ENCODE results near the gene ABCC6.
"Not testable (repeated sequence)": the region's sequence is repeated elsewhere in the genome, so short reads cannot be mapped to it uniquely, and the experiment has no call there.

GRCh38 chr16:16199428-16199827 is 23.9 kb downstream of the ABCC6 start:
- not testable (repeated sequence) for TF ChIP-seq SP1 (IDR thresholded peaks at IDR 0.05); CTCF (IDR thresholded peaks at IDR 0.05; ENCODE audit: low read depth, low read length, missing input control); ATF3 (IDR thresholded peaks at IDR 0.05); GABPA (IDR thresholded peaks at IDR 0.05 in 1 of 2, conservative IDR thresholded peaks at IDR 0.05 in 1 of 2); REST (IDR thresholded peaks at IDR 0.05); JUND (IDR thresholded peaks at IDR 0.05); HNF4G (IDR thresholded peaks at IDR 0.05); YY1 (IDR thresholded peaks at IDR 0.05); FOXA1 (IDR thresholded peaks at IDR 0.05); RXRA (IDR thresholded peaks at IDR 0.05); TAF1 (conservative IDR thresholded peaks at IDR 0.05); MAX (IDR thresholded peaks at IDR 0.05)
